GM23248 (cell line): Measurements from ENCODE around the gene MSGN1. TPM values are rescaled to one million over a fixed set of nuclear protein-coding genes. Genes with fewer than 3 reads are reported as not detected.

Source experiments
- DNase-seq: peaks from one replicate; pipeline ENCODE4 v3.0.0-alpha.2; 2015
- H2AFZ ChIP-seq: fragments of 200-600 bp; sonication (generic); 2 replicates; pipeline ENCODE4 v1.6.1; 2016; ENCODE audit warnings: antibody characterized with exemption
- H3F3A ChIP-seq: fragments of 200-600 bp; sonication (generic); 2 replicates; pipeline ENCODE4 v1.6.1; 2016; ENCODE audit warnings: mild to moderate bottlenecking, antibody characterized with exemption, mixed run types; ENCODE audit not compliant: insufficient read depth
- H3K27ac ChIP-seq: fragments of 200-600 bp; sonication (generic); 2 replicates; pipeline ENCODE4 v1.5.1; 2016; ENCODE audit warnings: mild to moderate bottlenecking
- H3K27me3 ChIP-seq: fragments of 200-600 bp; sonication (generic); replicated peaks from 2 replicates; pipeline ENCODE4 v1.6.1; 2016; ENCODE audit warnings: mild to moderate bottlenecking; ENCODE audit not compliant: insufficient read depth
- H3K36me3 ChIP-seq: fragments of 200-600 bp; sonication (generic); 2 replicates; pipeline ENCODE4 v1.6.1; 2016; ENCODE audit warnings: low read depth, mild to moderate bottlenecking
- H3K4me1 ChIP-seq: fragments of 200-600 bp; sonication (generic); 2 replicates; pipeline ENCODE4 v1.6.1; 2016; ENCODE audit warnings: mild to moderate bottlenecking; ENCODE audit not compliant: insufficient read depth
- H3K4me2 ChIP-seq: fragments of 200-600 bp; sonication (generic); one replicate; pipeline ENCODE4 v1.6.1; 2016; ENCODE audit warnings: mild to moderate bottlenecking; ENCODE audit not compliant: unreplicated experiment
- H3K4me3 ChIP-seq: fragments of 200-600 bp; sonication (generic); 2 replicates; pipeline ENCODE4 v1.5.1; 2016; ENCODE audit warnings: mild to moderate bottlenecking
- H3K79me2 ChIP-seq: fragments of 200-600 bp; sonication (generic); 2 replicates; pipeline ENCODE4 v1.6.1; 2016; ENCODE audit warnings: mild to moderate bottlenecking; ENCODE audit not compliant: insufficient read depth
- H3K9ac ChIP-seq: fragments of 200-600 bp; sonication (generic); 2 replicates; pipeline ENCODE4 v1.6.1; 2016; ENCODE audit warnings: mild to moderate bottlenecking
- H3K9me2 ChIP-seq: fragments of 200-600 bp; sonication (generic); 2 replicates; pipeline ENCODE4 v1.6.1; 2016; ENCODE audit warnings: mixed run types, mild to moderate bottlenecking, moderate library complexity; ENCODE audit not compliant: insufficient read depth
- H3K9me3 ChIP-seq: fragments of 200-600 bp; sonication (generic); one replicate; pipeline ENCODE4 v1.6.1; 2017; ENCODE audit warnings: low read depth
- H4K20me1 ChIP-seq: fragments of 200-600 bp; sonication (generic); 2 replicates; pipeline ENCODE4 v1.6.0; 2016; ENCODE audit not compliant: insufficient read depth
- EZH2 ChIP-seq: fragments of 200-600 bp; sonication (generic); IDR thresholded peaks from 2 replicates; pipeline ENCODE4 v1.6.1; 2018; ENCODE audit warnings: antibody characterized with exemption, mild to moderate bottlenecking; ENCODE audit not compliant: insufficient read depth, poor library complexity, severe bottlenecking
- EZH2phosphoT487 ChIP-seq: fragments of 200-600 bp; sonication (generic); IDR thresholded peaks from 2 replicates; pipeline ENCODE4 v1.6.1; 2018; ENCODE audit warnings: antibody characterized with exemption, moderate library complexity, mild to moderate bottlenecking, low read depth; ENCODE audit not compliant: insufficient read depth
- WGBS, 2 experiments: methylation state at CpG; one replicate each; pipeline ENCODE4 v1.1.6; 2015 to 2017; ENCODE audit warnings: low lambda C conversion rate in 2 of 2, low coverage in 1 of 2; ENCODE audit errors: missing lambda C conversion rate in 2 of 2; 5-methylcytosine and 5-hydroxymethylcytosine counted together
- in situ Hi-C: fragments of 300-500 bp; cut with MboI; formaldehyde crosslinking; loops from 2 replicates; pipeline ENCODE4 v1.15.0; 2020
- polyA plus RNA-seq: library from polyadenylated mRNA; unstranded; fragments of >200 nt; fragmentation: Nextera tagmentation; extraction: Ambion mirVana; gene quantifications from 2 replicates; pipeline ENCODE4 v1.2.1, GENCODE V29; 2016
- total RNA-seq: library from RNA; depleted of rRNA; stranded (reverse); fragments of >200 nt; shearing (Covaris generic); gene quantifications from 2 replicates; pipeline ENCODE4 v1.2.3, GENCODE V29; 2014

MSGN1 gene
- total and polyA plus RNA-seq, 2 experiments from 2014 or later = not detected

- 81% methylated on average over 6 of the region's 6 CpGs for WGBS, 2 experiments
- no peak overlapping the region for H3K9ac ChIP-seq
- H3K4me3 ChIP-seq = no peak overlapping the region
- in situ Hi-C loops = no loop called here
- no peaks in the 10 kb centered on the region for H4K20me1 ChIP-seq
- no peaks in the 10 kb centered on the region for H3K9me2 ChIP-seq
- H3K36me3 ChIP-seq = no peaks in the 10 kb centered on the region
- no peaks in the 10 kb centered on the region for H3K27me3 ChIP-seq
- H3K79me2 ChIP-seq = no peaks in the 10 kb centered on the region
- peak; percentile 41 for DNase-seq
- no peak overlapping the region for H3K27ac ChIP-seq
- H3K4me2 ChIP-seq = no peak overlapping the region
- TF ChIP-seq EZH2phosphoT487 = no peak
- no peak for TF ChIP-seq EZH2
- H3K9me3 ChIP-seq = no peaks in the 10 kb centered on the region
- H3F3A ChIP-seq = peaks cover 9% of the 10 kb centered on the region; the same call in 1 of the 2 replicates
- peaks cover 6% of the 10 kb centered on the region; the same call in 1 of the 2 replicates for H3K4me1 ChIP-seq
- H2AFZ ChIP-seq = no peak overlapping the region
Measured at GRCh38 chr2:17793803-17794354, 22.4 kb upstream of the MSGN1 start.

GRCh38 chr2:17795309-17795708 lies 21.0 kb upstream of the MSGN1 start:
- WGBS, 2 experiments = 48 to 65% methylated on average over 5 of the region's 5 CpGs
- Histone ChIP-seq H3K36me3 (no peaks in the 10 kb centered on the region), H3K27me3 (0 out of 2 replicates have a peak, but pooled peaks cover 3% of the 10 kb centered on the region)

GRCh38 chr2:17798338-17798737 lies 17.9 kb upstream of the MSGN1 start:
- no peak for DNase-seq
- in situ Hi-C loops = no loop called here
- Histone ChIP-seq H3K9me2 (no peaks in the 10 kb centered on the region), H3K9ac (no peak overlapping the region), H2AFZ (no peak overlapping the region), H3K79me2 (no peaks in the 10 kb centered on the region), H4K20me1 (no peaks in the 10 kb centered on the region), H3K36me3 (no peaks in the 10 kb centered on the region), H3K4me2 (no peak overlapping the region), H3K9me3 (no peaks in the 10 kb centered on the region), H3K4me3 (no peak overlapping the region), H3K27ac (no peak overlapping the region), H3K4me1 (no peaks in the 10 kb centered on the region), H3K27me3 (0 out of 2 replicates have a peak, but pooled peaks cover 3% of the 10 kb centered on the region), H3F3A (peaks cover 4% of the 10 kb centered on the region; the same call in 1 of the 2 replicates)
- no peak for TF ChIP-seq EZH2
- no peak for TF ChIP-seq EZH2phosphoT487
- 67 to 77% methylated on average over 4 of the region's 4 CpGs for WGBS, 2 experiments

More at GRCh38 chr2:17795309-17795708, 21.0 kb upstream of the MSGN1 start:
- no peak for DNase-seq
- Histone ChIP-seq H2AFZ (no peak overlapping the region), H3F3A (peaks cover 9% of the 10 kb centered on the region; the same call in 1 of the 2 replicates), H3K4me2 (no peak overlapping the region), H3K4me1 (peaks cover 6% of the 10 kb centered on the region; the same call in 1 of the 2 replicates), H3K4me3 (no peak overlapping the region), H3K79me2 (no peaks in the 10 kb centered on the region), H4K20me1 (no peaks in the 10 kb centered on the region), H3K9me2 (no peaks in the 10 kb centered on the region), H3K9ac (no peak overlapping the region), H3K9me3 (no peaks in the 10 kb centered on the region), H3K27ac (no peak overlapping the region)
- TF ChIP-seq EZH2 = no peak
- TF ChIP-seq EZH2phosphoT487 = no peak
- in situ Hi-C loops = no loop called here

- Histone ChIP-seq H4K20me1 (no peaks in the 10 kb centered on the region), H3F3A (no peaks in the 10 kb centered on the region), H3K27ac (no peak overlapping the region), H3K4me3 (no peak overlapping the region), H2AFZ (no peak overlapping the region), H3K36me3 (no peaks in the 10 kb centered on the region), H3K27me3 (0 out of 2 replicates have a peak, but pooled peaks cover 3% of the 10 kb centered on the region), H3K9me3 (no peaks in the 10 kb centered on the region), H3K79me2 (no peaks in the 10 kb centered on the region), H3K4me2 (no peak overlapping the region), H3K9me2 (no peaks in the 10 kb centered on the region), H3K4me1 (no peaks in the 10 kb centered on the region), H3K9ac (no peak overlapping the region)
- in situ Hi-C loops = no loop called here
- DNase-seq = no peak
- WGBS, 2 experiments = 44 to 50% methylated on average over 7 of the region's 7 CpGs
- TF ChIP-seq EZH2phosphoT487 (no peak), EZH2 (no peak)
Measured at GRCh38 chr2:17799301-17800120, 16.7 kb upstream of the MSGN1 start.
